IgD-negative memory B cell (primary cell): Measurements from ENCODE around the gene NTSR1. TPM values are rescaled to one million over a fixed set of nuclear protein-coding genes. Genes with fewer than 3 reads are reported as not detected.

Source experiments
- H3K27ac Mint-ChIP-seq, 3 donors: one replicate each; pipeline ENCODE4 v1.8.0; 2020 to 2022; ENCODE audit warnings: mild to moderate bottlenecking in 3 of 3, mixed read lengths in 3 of 3, moderate library complexity in 1 of 3
- H3K27me3 Mint-ChIP-seq: one replicate; pipeline ENCODE4 v1.8.0; 2021; ENCODE audit warnings: mixed read lengths
- H3K36me3 Mint-ChIP-seq: one replicate; pipeline ENCODE4 v1.8.0; 2020; ENCODE audit warnings: mild to moderate bottlenecking, mixed read lengths
- H3K4me1 Mint-ChIP-seq, 3 donors: one replicate each; pipeline ENCODE4 v1.8.0; 2020 to 2022; ENCODE audit warnings: mixed read lengths in 3 of 3, mild to moderate bottlenecking in 1 of 3
- H3K4me3 Mint-ChIP-seq, 4 donors: one replicate each; pipeline ENCODE4 v1.8.0; 2020 to 2022; ENCODE audit warnings: mild to moderate bottlenecking in 4 of 4, mixed read lengths in 4 of 4, moderate library complexity in 3 of 4
- H3K9me3 Mint-ChIP-seq, 3 donors: one replicate each; pipeline ENCODE4 v1.8.0; 2020 to 2021; ENCODE audit warnings: mixed read lengths in 3 of 3, mild to moderate bottlenecking in 1 of 3
- polyA plus RNA-seq: library from polyadenylated mRNA; unstranded; fragments of 300-500 nt; fragmentation: Illumina TruSeq; gene quantifications from one replicate; pipeline ENCODE4 v1.2.3, GENCODE V29; 2021

Gene NTSR1
- polyA plus RNA-seq, 1 donor from 2014 or later, result not detected

DNA sequence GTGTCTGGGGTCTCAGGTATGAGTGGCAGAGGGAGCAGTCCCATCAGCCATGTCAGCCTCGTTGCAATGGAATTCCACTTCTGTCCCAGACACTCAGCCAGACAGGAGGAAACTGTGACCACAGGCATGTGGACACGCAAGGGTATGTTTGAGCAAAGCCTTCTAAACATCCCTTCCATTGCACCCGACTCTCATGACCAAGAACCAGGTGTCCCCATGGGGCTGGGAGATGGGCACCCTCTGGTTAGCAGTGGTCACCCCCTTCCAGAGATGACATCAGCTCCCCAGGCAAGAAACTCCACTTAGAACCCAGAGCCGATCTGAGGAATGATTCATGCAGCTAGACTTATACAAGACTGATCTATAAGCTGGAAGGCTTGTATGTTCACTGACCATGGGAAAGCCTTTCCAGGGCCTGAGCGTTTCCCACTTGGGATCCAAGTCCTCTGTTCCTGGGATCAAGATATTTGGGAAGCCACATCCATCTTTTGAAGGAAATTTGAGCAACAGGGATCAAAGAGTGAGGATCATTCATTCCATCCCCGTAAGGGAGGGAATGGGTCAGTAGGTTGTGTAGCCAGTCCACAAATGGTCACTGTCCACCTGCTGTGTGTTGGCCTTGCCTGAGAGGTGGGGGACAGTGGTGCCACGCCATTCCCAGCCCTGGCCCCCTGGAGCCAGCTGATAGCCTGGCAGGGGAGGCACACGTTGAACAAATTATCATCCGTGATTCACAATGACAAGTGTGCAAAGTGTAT, 83.7 kb downstream of the NTSR1 start:
- H3K4me3 Mint-ChIP-seq, result peak overlapping the region in 1 of 4 donors; percentile 88
- peak overlapping the region; percentile 93 to 94 (median 94) for H3K27ac Mint-ChIP-seq
- no peaks in the 10 kb centered on the region for H3K27me3 Mint-ChIP-seq
- peaks cover 13 to 18% (median 13%) of the 10 kb centered on the region in 3 donors for H3K4me1 Mint-ChIP-seq
- H3K9me3 Mint-ChIP-seq, result no peaks in the 10 kb centered on the region
- no peaks in the 10 kb centered on the region for H3K36me3 Mint-ChIP-seq

DNA sequence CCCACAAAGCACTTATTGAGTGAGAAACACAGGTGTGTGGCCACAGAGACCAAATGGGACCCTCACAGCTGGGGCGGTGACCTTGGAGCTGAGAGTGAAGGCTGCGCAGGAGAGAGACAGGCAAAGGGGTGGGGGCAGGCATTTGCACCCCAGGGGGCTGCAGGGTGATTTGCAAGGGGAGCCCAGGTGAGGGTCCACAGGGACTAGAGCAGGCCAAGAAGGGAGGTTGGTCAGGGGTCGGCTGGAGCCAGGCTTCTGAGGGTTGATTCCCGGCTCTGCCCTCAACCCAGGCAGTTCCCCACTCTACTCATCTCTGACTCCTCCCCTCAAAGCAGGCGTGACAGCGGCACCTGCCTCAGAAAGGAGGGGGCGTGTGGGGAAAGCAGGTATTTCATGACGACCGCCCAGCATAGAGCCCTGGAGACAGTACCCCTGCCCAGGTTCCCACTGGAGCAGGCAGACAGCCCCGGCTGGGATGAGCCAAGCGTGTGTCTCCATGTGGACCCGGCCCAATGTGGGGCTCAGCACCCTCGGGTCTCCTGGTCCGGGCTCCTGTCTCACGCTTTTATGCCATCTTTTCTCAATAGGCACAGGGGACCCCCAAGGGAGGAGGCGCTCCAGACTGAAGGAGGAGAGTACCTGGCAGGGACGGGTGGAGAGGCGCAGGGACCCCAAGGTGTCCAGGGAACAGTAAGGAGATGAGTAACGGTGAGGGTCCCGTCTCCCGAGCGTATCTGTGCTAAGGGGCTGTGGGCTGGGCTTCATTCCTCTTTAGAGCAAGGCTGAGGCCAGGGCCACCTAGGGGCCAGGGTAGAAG, 84.5 kb downstream of the NTSR1 start:
- peak overlapping the region; percentile 94 for H3K27ac Mint-ChIP-seq
- H3K36me3 Mint-ChIP-seq, result peaks cover 2% of the 10 kb centered on the region
- no peaks in the 10 kb centered on the region for H3K9me3 Mint-ChIP-seq
- H3K4me1 Mint-ChIP-seq, result peaks cover 13 to 19% (median 17%) of the 10 kb centered on the region in 3 donors
- H3K4me3 Mint-ChIP-seq, result peak overlapping the region in 3 of 4 donors; percentile 58 to 88 (median 81)
- H3K27me3 Mint-ChIP-seq, result no peaks in the 10 kb centered on the region

DNA sequence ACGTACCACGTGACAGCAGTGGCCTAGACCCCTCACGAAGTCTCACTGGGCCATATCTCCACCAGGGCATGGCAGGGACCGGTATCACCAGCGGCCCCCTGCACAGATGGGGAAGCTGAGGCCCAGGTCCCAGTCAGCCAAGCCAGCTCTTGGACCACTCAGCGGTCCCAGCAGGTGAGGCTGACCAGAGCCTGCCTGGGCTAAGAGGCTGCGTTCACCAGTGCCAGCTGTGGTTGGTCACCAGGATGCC, 85.0 kb downstream of the NTSR1 start:
- Mint-ChIP-seq H3K36me3 (peaks cover 5% of the 10 kb centered on the region), H3K4me1 (peaks cover 17 to 19% (median 17%) of the 10 kb centered on the region in 3 donors), H3K4me3 (peak overlapping the region in 3 of 4 donors; percentile 58 to 88 (median 81)), H3K27ac (peak overlapping the region; percentile 94), H3K9me3 (no peaks in the 10 kb centered on the region), H3K27me3 (no peaks in the 10 kb centered on the region)

DNA sequence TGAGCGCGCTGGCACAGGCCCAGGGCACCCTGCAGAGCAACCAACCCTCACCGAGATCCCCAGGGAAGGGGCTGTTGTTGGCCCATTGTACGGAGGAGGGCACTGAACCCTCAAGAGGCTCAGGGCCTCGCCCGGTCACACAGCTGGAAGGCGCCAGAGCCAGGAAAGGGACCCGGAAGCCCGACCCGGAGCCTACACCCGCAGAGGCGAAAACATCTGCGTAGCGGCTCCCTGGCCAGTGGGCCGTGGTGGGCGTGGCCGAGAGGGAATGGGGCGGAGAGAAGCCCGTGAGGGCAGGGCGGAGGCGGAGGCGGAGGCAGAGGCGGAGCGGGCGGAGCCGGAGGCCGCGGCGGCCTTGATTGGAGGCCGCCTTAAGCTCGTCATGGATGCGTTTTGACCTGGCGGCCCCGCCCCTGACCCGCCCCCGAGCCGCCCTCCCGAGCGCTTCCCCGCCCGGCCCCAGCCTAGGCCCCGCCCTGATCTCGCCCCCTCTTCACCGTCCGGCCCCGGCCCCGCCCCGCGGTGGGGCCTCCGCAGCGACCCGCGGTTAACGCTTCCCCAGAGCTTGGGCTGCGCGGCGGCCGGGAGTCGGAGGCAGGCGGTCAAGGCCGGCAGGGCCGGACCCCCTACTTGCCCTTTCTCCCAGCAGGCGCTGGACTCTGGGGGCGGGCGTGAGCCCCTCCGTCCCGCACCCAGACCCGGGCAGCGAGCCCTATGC, 85.5 kb downstream of the NTSR1 start:
- Mint-ChIP-seq H3K27me3 (no peaks in the 10 kb centered on the region), H3K4me1 (peaks cover 17 to 19% (median 17%) of the 10 kb centered on the region in 3 donors), H3K36me3 (peaks cover 5% of the 10 kb centered on the region), H3K27ac (peak overlapping the region; percentile 94), H3K9me3 (no peaks in the 10 kb centered on the region), H3K4me3 (peak overlapping the region; percentile 81 to 92 (median 85))

DNA sequence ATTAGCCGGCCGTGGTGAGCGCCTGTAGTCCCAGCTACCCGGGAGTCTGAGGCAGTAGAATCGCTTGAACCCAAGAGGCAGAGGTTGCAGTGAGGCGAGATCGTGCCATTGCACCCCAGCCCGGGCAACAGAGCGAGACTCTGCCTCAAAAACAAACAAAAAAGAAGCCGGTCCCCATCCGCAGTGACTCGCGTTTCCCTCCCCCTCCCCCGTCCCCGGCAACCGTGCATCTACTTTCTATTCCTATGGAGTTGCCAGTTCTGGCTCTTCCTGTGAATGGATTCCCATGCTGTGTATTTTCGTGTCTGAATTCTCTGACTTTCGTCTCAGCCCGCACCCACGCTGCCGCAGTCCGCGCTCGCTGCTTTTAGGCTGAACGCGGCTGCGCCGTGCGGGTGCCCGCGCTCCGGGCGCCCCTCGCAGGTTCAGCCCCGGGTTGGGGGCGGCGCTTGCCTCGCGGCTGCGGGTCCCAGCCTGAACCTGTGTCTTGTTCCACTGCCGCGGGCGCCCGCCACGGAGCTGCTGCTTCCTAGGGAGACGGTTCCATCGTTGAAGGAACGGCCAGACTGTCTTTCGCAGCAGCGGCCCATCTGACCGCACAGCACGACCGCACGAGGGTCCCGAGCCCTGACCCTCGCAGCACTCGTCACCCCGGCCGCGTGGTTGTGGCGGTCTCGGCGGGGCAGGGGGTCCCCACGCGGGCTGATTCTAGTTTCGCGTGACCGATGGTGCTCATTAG, 86.6 kb downstream of the NTSR1 start:
- Mint-ChIP-seq H3K4me3 (peak overlapping the region; percentile 73 to 92 (median 85)), H3K27me3 (no peaks in the 10 kb centered on the region), H3K4me1 (peaks cover 17 to 19% (median 17%) of the 10 kb centered on the region in 3 donors), H3K36me3 (peaks cover 5% of the 10 kb centered on the region), H3K27ac (peak overlapping the region; percentile 93 to 94 (median 94)), H3K9me3 (no peaks in the 10 kb centered on the region)

DNA sequence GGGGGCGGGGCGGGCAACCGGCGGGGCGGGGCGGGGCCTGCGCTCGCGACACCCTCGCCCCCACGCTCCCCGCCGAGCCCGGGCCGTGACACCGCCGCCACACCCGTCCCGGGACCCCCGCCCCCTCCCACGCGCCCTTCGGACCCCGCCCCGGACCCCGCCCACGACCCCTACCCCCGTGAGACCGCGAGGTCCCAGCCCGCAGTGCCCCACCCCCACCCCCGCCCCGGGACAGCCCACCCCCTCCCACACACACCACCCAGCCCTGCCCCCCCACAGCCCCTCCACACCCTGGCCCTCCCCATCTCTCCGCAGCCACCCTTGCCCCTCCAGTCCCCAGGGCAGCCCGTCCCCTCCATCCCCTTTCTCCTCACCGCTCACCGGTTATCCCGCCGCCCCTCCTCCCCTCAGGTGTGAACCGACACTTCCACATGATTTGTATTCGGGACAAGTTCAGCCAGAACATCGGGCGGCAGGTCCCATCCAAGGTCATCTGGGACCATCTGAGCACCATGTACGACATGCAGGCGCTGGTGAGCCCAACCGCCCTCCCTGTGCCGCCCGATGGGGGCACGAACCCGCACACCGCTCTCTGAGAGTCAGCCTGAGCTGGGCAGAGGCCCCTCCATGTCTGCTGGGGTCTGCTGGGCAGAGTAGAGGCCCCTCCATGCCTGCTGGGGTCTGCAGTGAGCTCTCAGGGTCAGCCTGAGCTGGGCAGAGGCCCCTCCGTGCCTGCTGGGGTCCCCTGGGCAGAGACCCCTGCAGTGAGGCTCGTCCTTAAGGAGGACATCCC, 88.3 kb downstream of the NTSR1 start:
- H3K27me3 Mint-ChIP-seq, result no peaks in the 10 kb centered on the region
- peaks cover 5% of the 10 kb centered on the region for H3K36me3 Mint-ChIP-seq
- H3K27ac Mint-ChIP-seq, result peak overlapping the region in 1 of 3 donors; percentile 67
- H3K4me3 Mint-ChIP-seq, result peak overlapping the region; percentile 78 to 90 (median 88)
- H3K9me3 Mint-ChIP-seq, result no peaks in the 10 kb centered on the region
- peaks cover 11 to 16% (median 13%) of the 10 kb centered on the region in 3 donors for H3K4me1 Mint-ChIP-seq

DNA sequence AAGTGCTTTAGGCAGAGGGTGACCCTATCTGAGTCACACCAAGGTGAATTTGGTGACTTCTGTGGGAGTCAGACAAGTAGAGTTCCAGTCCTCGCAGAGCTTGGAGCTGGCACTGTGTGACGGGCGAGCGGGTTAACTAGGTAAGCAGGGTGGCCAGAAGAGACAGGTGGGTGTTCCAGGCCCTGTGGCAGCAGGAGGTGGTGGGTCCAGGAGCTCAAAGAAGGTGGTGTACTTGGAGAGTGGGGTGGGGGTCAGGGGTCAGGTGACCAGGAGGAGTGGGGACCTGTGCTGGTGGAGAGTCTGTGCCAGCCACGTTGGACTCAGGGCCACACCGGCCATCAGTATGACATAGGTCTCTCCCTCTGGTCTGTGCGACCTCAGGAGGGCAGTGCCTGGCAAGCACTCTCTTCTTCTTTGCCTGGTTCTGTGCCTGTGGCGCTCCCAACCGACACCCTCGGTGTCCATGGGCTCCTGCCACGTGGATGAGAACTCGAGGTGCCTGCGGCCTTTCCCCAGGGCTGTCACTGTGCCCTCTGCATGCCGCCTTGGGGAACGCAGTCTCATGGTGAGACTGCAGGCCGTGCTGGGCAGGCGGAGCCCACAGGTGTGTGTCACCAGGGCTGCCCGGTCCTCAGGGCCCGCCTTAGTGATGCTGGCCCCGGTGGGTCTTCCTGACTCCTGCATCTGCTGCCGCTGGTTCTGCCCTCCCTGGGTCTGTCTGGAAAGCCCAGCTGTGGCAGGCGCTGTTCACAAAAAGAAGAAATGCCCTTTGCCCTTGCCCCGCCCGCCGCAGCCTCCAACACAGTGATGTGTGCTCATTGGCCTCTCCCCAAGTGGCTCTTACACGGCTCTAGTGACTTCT, 89.3 kb downstream of the NTSR1 start:
- Mint-ChIP-seq H3K27ac (peak overlapping the region in 2 of 3 donors; percentile 46 to 67), H3K4me1 (peaks cover 11 to 13% (median 11%) of the 10 kb centered on the region in 3 donors), H3K27me3 (no peaks in the 10 kb centered on the region), H3K4me3 (peak overlapping the region; percentile 78 to 90 (median 88)), H3K9me3 (no peaks in the 10 kb centered on the region), H3K36me3 (peaks cover 5% of the 10 kb centered on the region)

DNA sequence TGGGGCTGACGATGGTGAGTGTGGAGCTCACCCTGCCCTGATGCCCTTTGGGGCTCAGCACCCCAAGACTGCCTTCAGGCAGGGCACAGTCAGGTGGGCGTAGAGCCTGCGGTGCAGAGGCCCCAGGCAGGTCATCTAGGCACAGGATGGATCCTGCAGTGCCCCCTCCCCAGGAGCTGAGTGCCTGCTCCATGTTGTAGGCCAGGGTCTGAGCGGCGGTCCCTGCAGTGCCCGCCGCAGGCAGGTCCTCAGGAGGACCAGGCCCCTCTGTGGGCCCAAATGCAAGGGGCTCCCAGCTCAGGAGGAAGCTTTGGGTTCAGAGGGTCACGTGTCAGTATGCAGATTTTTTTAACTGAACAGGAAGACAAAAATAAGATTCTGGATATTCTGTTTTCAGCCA, 90.4 kb downstream of the NTSR1 start:
- Mint-ChIP-seq H3K9me3 (no peaks in the 10 kb centered on the region), H3K27me3 (no peaks in the 10 kb centered on the region), H3K4me3 (peak overlapping the region in 1 of 4 donors; percentile 90), H3K36me3 (peaks cover 5% of the 10 kb centered on the region), H3K4me1 (peaks cover 9 to 14% (median 12%) of the 10 kb centered on the region in 3 donors), H3K27ac (peak overlapping the region in 1 of 3 donors; percentile 67)

DNA sequence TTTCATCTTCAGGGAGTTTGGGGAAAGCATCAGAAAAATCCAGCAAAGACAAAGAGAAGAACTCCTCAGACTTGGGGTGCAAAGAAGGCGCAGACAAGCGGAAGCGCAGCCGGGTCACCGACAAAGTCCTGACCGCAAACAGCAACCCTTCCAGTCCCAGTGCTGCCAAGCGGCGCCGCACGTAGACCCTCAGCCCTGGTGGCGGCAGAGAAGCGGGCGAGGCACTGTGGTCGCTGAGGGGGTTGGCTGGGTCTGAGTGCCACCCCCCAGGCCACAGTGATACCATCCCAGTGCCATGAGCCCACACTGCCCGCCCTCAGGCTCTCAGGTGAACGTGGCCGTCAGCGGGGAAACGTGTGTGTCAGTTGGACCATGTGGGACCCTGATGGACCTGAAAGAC, 90.8 kb downstream of the NTSR1 start:
- Mint-ChIP-seq H3K36me3 (peaks cover 5% of the 10 kb centered on the region), H3K4me1 (peaks cover 9 to 17% (median 13%) of the 10 kb centered on the region in 3 donors), H3K4me3 (peak overlapping the region in 1 of 4 donors; percentile 90), H3K9me3 (no peaks in the 10 kb centered on the region), H3K27ac (peak overlapping the region in 1 of 3 donors; percentile 75), H3K27me3 (no peaks in the 10 kb centered on the region)

DNA sequence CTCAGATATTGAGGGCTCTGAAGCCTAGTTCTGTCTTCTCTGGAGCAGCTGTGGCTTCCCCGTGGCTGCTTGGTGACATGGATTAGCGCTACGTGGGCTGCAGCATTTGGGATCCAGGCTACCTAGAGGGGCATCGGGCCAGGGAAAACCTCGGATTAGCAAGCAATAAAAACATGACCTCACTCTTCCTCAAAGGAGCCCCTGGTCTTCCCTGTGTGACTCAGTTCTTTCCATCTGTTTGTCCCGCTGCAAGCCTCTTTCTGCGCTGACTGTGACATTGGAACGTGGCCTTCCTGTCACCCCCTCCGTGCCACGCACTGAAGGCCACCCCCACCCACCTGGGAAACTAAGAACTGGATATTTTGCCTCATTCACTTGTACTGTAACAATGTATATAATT, 91.2 kb downstream of the NTSR1 start:
- H3K4me3 Mint-ChIP-seq, result peak overlapping the region in 2 of 4 donors; percentile 30 to 90
- H3K36me3 Mint-ChIP-seq, result peaks cover 5% of the 10 kb centered on the region
- H3K9me3 Mint-ChIP-seq, result no peaks in the 10 kb centered on the region
- H3K27ac Mint-ChIP-seq, result peak overlapping the region in 1 of 3 donors; percentile 75
- peaks cover 9 to 17% (median 13%) of the 10 kb centered on the region in 3 donors for H3K4me1 Mint-ChIP-seq
- no peaks in the 10 kb centered on the region for H3K27me3 Mint-ChIP-seq

DNA sequence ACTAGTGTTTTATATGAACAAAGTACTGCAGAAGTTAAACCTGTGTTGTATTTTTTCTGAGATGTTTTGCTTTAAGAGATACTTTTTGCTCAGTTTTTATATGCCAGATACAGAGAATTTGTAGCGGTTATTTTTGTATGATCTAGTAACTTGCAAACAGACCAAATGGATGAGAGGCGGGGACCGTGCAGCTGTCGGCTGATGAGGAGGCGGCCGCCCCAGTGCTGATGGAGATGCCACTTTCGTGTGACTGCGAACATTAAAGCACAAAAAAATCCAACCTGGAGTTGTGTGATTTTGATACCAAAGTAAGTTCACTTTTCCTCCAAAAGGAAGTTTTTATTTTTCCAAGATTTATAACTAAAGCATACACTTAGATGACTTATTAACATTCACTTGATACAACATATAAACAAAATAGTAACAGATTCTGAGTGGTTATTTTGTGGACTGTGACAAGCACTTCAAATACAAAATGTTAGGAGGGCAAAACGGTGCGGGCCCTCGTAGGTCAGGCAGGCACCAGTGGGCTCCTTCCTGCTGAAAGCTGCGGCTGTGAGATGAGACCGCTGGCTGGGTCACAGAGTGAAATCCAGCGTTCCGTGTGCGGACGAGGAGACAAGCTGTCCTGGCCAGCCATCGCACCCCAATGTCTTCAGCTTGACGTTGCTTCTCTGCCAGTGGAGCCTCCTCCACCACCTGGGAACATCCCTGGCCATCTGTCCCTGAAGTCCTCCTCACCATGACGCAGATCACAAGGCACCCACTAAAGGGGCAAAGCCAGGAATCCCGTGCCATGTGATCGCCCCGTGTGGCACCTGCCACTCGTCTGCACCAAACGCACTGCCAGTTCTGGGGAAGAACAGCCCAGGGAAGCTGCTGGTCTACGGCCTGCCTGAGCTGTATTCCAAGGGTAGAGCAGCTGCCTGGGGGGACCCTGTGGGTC, 92.0 kb downstream of the NTSR1 start:
- Mint-ChIP-seq H3K4me1 (peaks cover 9 to 17% (median 13%) of the 10 kb centered on the region in 3 donors), H3K9me3 (no peaks in the 10 kb centered on the region), H3K36me3 (peaks cover 5% of the 10 kb centered on the region), H3K27me3 (no peaks in the 10 kb centered on the region), H3K4me3 (peak overlapping the region in 1 of 4 donors; percentile 90), H3K27ac (peak overlapping the region in 1 of 3 donors; percentile 75)
